IPS-15b (cell line): ENCODE data around the gene HCN3.
A peak's percentile ranks its signal among the peaks of the same experiment; 100 is the strongest.
"Not testable (repeated sequence)": the region's sequence is repeated elsewhere in the genome, so short reads cannot be mapped to it uniquely, and the experiment has no call there.

Source experiments
- H3K27me3 ChIP-seq: one replicate; pipeline ENCODE4 v1.6.1; 2013; ENCODE audit warnings: low read length; ENCODE audit not compliant: control insufficient read depth, insufficient read depth
- H3K36me3 ChIP-seq: one replicate; pipeline ENCODE4 v1.6.1; 2013; ENCODE audit warnings: low read length; ENCODE audit not compliant: control insufficient read depth, insufficient read depth
- H3K4me1 ChIP-seq: one replicate; pipeline ENCODE4 v1.6.1; 2013; ENCODE audit warnings: mild to moderate bottlenecking, low read length; ENCODE audit not compliant: control insufficient read depth, insufficient read depth
- H3K4me3 ChIP-seq: one replicate; pipeline ENCODE4 v1.5.1; 2013; ENCODE audit warnings: low read depth, low read length
- H3K9ac ChIP-seq: one replicate; pipeline ENCODE4 v1.6.1; 2013; ENCODE audit warnings: low read depth, mild to moderate bottlenecking, low read length
- H3K9me3 ChIP-seq: one replicate; pipeline ENCODE4 v1.6.1; 2013; ENCODE audit warnings: mild to moderate bottlenecking, low read length; ENCODE audit not compliant: control insufficient read depth, insufficient read depth

HCN3 gene

DNA sequence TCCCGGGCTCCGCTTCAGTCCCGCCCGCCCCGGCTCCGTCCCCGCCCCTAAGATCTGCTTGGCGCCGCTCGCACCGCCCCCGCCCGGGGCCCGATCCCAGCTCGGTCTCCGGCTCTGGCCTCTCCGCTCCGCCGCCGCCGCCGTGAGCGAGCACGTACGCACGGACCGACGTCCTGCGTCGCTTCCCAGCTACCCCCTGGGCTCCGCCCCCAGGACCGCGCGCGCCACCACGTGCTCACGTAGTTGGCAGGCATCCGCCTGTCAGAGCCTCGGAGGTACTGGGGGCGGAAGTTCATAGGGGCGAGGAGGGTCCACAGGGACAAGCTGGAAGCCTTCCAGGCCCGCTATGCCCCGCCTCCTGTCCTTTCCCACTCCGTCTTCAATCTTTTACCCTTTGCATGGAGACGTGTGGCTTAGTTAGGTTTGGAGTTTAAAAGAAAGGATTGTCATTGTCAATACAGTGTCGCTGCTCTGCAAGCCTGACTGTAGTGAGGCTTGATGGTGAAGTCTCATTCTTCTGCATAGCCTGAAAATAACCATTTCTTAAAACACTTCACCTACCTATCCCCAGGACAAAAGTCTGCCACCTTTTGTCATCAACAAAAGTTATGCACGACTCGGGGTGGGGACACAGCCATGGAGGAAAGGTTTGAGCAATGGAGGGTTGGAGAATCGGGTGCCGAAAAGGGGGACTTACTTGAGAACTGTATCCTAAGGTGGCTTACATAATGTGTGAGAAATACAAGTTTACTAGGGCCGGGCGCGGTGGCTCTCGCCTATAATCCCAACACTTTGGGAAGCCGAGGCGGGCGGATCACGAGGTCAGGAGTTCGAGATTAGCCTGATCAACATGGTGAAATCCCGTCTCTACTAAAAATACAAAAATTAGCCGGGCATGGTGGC is 3.7 kb upstream of the HCN3 start, which contains the start of gene CLK2:
Gene CLK2, minus strand, starts transcription at position 162 of the 903 bp plus-strand sequence. CDS start 2,527 bp downstream, outside the sequence.
- H3K9ac ChIP-seq, result peak within 1 kb of the TSS; percentile 72
- H3K4me3 ChIP-seq, result peak within 1 kb of the TSS; percentile 87
- H3K9me3 ChIP-seq, result no peaks in the 10 kb centered on the region
- peaks cover 19% of the 10 kb centered on the region for H3K36me3 ChIP-seq
- H3K27me3 ChIP-seq, result peaks cover 12% of the 10 kb centered on the region
- H3K4me1 ChIP-seq, result peaks cover 6% of the 10 kb centered on the region

DNA sequence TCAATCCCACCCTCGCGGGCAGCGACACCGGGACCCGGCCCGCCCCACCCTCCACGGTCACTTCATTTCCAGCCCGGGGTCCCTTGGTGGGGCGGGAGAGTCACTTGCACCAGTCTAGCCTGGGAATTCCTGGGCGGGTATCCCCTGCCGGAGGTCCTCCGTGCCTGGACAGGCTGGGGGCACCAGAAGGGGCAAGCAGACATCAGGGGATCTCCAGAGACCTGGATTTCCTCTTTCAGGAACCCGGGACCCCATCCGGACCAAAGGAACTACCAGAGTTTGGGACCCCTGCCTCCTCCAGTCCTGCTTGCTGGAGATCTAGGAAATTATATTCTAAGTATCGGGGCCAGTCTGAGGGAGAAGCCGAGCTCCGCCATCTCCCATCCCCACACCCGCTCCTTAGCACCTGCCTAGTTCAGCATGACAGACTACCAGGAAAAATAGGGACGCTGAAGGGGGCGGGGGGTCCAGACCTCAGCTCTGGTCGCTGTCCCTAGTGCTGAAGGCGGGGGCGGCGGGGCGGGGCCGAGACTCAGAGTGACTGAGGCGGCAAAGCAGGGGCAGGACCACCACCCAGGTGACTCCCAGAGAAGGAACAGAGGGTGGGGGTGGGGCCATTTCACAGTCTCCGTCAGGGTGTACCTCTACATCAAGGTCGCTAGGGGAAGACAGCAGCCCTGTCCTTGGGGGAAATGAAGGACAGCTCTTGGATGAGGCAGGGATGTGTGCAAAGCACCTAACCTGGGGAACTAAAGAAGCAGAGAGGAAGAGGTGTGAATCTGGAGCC is 832 bp downstream of the HCN3 start:
- peaks cover 12% of the 10 kb centered on the region for H3K4me1 ChIP-seq
- H3K9ac ChIP-seq, result no peak overlapping the region
- no peaks in the 10 kb centered on the region for H3K36me3 ChIP-seq
- H3K4me3 ChIP-seq, result peak overlapping the region; percentile 88
- no peaks in the 10 kb centered on the region for H3K9me3 ChIP-seq
- peaks cover 12% of the 10 kb centered on the region for H3K27me3 ChIP-seq

DNA sequence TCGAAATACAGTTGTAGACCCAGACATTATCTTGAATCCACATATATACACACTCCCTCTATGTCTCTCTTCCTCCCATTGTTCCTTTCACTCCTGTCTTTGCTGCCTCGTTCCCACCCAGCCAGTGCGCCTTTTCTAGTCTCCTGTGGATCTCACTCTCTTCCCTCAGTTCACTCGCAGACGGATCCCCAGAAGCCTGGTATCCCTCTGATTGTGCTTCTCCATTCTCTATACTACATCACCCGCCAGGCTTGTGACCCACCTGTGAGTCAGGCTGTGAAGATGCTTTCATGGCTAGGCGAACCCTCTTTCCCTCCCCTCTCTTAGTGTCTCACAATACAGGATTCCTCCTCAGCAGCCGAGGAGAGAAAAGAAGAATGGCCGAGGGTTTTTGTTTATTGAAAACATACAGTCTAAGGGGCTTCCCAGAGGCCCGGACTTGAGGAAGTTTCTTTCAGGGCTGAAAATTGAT is 1.5 kb downstream of the HCN3 start:
- Histone ChIP-seq H3K9me3 (no peaks in the 10 kb centered on the region), H3K27me3 (peaks cover 12% of the 10 kb centered on the region), H3K4me3 (peak overlapping the region; percentile 28), H3K4me1 (peaks cover 12% of the 10 kb centered on the region), H3K9ac (no peak overlapping the region), H3K36me3 (no peaks in the 10 kb centered on the region)

DNA sequence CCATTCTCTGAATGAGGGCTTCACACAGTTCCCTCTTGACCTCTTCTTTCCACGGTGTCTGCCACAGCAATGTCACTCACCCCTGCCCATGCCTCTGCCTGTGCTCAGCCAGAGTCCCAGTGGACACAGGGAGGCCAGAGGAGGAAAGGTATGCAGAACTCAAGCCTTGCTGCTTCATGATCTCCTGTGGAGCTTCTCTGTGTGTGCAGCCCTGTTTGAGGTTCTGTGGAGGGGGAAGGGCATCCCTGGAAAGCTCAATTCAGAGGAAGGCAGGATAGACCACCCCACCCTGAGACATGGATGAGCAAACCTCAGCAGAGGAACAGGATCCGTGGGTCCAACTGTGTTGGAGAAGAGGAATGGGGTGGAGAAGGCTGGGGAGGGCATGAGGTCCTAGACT is 2.0 kb downstream of the HCN3 start:
- Histone ChIP-seq H3K9me3 (no peaks in the 10 kb centered on the region), H3K27me3 (peaks cover 12% of the 10 kb centered on the region), H3K9ac (no peak overlapping the region), H3K36me3 (no peaks in the 10 kb centered on the region), H3K4me1 (peaks cover 12% of the 10 kb centered on the region), H3K4me3 (no peak overlapping the region)

DNA sequence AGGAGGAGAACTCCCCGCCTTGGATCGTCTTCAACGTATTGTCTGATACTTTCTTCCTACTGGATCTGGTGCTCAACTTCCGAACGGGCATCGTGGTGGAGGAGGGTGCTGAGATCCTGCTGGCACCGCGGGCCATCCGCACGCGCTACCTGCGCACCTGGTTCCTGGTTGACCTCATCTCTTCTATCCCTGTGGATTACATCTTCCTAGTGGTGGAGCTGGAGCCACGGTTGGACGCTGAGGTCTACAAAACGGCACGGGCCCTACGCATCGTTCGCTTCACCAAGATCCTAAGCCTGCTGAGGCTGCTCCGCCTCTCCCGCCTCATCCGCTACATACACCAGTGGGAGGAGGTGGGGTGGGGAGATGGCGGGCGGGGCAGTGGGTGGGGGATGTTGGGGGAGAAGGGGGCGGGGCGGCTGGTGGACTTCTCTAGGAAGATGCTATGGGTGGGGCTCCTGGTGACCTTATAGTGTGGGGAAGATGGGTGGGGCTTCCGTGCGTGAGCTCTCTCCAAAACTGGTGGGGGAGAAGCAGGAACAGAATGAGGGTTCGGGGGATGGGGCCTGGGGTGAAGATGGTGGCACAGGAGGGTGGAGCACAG is 5.3 kb downstream of the HCN3 start:
- no peak overlapping the region for H3K9ac ChIP-seq
- no peak overlapping the region for H3K4me3 ChIP-seq
- peaks cover 8% of the 10 kb centered on the region for H3K4me1 ChIP-seq
- no peaks in the 10 kb centered on the region for H3K27me3 ChIP-seq
- no peaks in the 10 kb centered on the region for H3K9me3 ChIP-seq
- no peaks in the 10 kb centered on the region for H3K36me3 ChIP-seq

DNA sequence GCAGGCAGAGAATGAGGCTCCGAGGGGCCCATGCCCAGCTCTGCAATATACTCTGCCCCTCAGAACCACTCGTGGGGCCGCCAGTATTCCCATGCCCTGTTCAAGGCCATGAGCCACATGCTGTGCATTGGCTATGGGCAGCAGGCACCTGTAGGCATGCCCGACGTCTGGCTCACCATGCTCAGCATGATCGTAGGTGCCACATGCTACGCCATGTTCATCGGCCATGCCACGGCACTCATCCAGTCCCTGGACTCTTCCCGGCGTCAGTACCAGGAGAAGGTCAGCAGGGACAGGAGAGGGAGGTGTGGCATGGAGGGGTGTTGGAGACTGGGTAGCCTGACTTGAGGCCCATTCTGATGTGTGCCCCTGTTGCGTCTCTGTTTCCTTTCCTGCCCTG is 7.2 kb downstream of the HCN3 start:
- no peaks in the 10 kb centered on the region for H3K36me3 ChIP-seq
- no peak overlapping the region for H3K4me3 ChIP-seq
- H3K4me1 ChIP-seq, result no peaks in the 10 kb centered on the region
- no peaks in the 10 kb centered on the region for H3K27me3 ChIP-seq
- H3K9ac ChIP-seq, result no peak overlapping the region
- no peaks in the 10 kb centered on the region for H3K9me3 ChIP-seq

DNA sequence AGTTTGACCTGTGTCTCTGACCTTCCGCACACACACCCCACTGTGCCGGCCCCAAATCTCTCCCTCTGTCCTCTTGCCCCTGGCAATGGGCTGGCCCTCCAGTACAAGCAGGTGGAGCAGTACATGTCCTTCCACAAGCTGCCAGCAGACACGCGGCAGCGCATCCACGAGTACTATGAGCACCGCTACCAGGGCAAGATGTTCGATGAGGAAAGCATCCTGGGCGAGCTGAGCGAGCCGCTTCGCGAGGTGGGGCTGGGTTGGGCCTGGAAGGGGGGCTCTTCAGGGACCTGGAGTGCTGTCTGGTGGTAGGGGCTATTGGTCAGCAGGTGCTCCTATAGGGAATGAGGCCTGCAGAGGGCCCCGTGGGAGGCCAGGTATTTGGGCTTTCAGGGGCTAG is 7.8 kb downstream of the HCN3 start:
- no peaks in the 10 kb centered on the region for H3K9me3 ChIP-seq
- H3K4me1 ChIP-seq, result no peaks in the 10 kb centered on the region
- H3K36me3 ChIP-seq, result no peaks in the 10 kb centered on the region
- no peak overlapping the region for H3K4me3 ChIP-seq
- no peak overlapping the region for H3K9ac ChIP-seq
- no peaks in the 10 kb centered on the region for H3K27me3 ChIP-seq

DNA sequence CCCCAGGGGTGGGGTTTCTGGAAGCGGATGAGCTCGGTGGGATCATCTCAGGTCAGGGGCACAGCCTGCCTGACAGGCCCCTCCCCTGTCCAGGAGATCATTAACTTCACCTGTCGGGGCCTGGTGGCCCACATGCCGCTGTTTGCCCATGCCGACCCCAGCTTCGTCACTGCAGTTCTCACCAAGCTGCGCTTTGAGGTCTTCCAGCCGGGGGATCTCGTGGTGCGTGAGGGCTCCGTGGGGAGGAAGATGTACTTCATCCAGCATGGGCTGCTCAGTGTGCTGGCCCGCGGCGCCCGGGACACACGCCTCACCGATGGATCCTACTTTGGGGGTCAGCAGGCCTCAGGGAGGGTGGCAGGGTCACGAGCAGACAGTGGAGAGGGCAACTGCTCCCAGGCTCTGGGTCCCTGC is 8.4 kb downstream of the HCN3 start:
- Histone ChIP-seq H3K4me1 (no peaks in the 10 kb centered on the region), H3K9me3 (no peaks in the 10 kb centered on the region), H3K36me3 (no peaks in the 10 kb centered on the region), H3K27me3 (no peaks in the 10 kb centered on the region), H3K9ac (no peak overlapping the region), H3K4me3 (no peak overlapping the region)

DNA sequence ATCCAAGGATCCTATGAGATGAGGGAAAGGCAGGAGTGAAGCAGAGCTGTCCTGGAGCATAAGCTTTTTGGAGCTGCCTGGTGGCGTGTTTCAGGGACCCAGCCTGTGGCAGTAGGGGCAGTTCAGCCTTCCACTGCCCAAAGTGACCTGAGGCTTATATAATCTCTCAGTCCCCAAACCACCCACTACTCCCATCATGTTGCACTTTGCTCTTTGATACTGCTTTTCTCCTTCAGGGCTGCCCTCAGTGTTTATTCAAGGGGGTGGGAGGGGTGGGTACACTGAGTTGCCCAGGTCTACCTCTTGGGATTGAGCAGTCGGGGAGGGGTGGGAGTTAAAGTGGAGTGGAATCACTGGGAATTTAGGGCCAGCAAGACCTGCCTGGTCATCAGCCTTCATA is 9.3 kb downstream of the HCN3 start:
- Histone ChIP-seq H3K27me3 (no peaks in the 10 kb centered on the region), H3K36me3 (no peaks in the 10 kb centered on the region), H3K4me3 (no peak overlapping the region), H3K9me3 (no peaks in the 10 kb centered on the region), H3K4me1 (no peaks in the 10 kb centered on the region), H3K9ac (no peak overlapping the region)

DNA sequence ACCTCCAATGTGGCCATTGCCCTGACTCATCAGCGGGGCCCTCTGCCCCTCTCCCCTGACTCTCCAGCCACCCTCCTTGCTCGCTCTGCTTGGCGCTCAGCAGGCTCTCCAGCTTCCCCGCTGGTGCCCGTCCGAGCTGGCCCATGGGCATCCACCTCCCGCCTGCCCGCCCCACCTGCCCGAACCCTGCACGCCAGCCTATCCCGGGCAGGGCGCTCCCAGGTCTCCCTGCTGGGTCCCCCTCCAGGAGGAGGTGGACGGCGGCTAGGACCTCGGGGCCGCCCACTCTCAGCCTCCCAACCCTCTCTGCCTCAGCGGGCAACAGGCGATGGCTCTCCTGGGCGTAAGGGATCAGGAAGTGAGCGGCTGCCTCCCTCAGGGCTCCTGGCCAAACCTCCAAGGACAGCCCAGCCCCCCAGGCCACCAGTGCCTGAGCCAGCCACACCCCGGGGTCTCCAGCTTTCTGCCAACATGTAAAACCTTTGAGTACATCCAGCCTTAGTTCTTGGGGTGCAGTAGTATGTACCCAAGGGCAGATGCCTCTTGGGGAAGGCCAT is 10.8 kb downstream of the HCN3 start:
- Histone ChIP-seq H3K36me3 (no peaks in the 10 kb centered on the region), H3K9ac (no peak overlapping the region), H3K4me1 (no peaks in the 10 kb centered on the region), H3K4me3 (no peak overlapping the region), H3K9me3 (no peaks in the 10 kb centered on the region), H3K27me3 (peaks cover 2% of the 10 kb centered on the region)

DNA sequence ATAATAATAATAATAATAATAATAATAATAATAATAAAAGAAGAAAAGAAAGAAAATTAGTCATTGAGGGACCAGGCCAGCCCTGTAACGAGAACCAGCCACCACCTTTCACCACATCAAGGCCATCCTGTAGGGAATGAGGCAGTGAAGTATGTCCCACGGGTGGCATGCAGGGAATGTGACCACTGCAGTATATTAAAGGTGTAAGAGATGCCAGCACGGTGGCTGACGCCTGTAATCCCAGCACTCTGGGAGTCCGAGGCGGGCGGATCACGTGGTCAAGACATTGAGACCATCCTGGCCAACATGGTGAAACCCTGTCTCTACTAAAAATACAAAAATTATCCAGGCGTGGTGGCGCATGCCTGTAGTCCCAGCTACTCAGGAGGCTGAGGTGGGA is 13.7 kb downstream of the HCN3 start:
- H3K27me3 ChIP-seq, result peaks cover 30% of the 10 kb centered on the region
- H3K36me3 ChIP-seq, H3K4me3 ChIP-seq, H3K9ac ChIP-seq, H3K4me1 ChIP-seq, H3K9me3 ChIP-seq: not testable (repeated sequence)
